HCT116 (cell line): ENCODE results near the gene CNTN5. TPM values are rescaled to one million over a fixed set of nuclear protein-coding genes. Genes with fewer than 3 reads are reported as not detected.

Experiments
- ATAC-seq: fragments of 200-7000 bp; cut with Tn5 transposase; 2 replicates; pipeline ENCODE4 v1.9.1; 2020; ENCODE audit warnings: mild to moderate bottlenecking, moderate library complexity
- BruUV-seq: library from RNA; stranded (reverse); fragments of 400-500 nt; replicated peaks from 2 replicates; lab custom pipeline; 2021; lab: Mats Ljungman, UMichigan
- CTCF ChIA-PET: fragments of 300-600 bp; sonication (Branson Sonifier 250); formaldehyde crosslinking; loops from one replicate; lab custom pipeline; 2021; ENCODE audit warnings: antibody characterized with exemption; lab: Charles Lee
- POLR2A ChIA-PET: fragments of 300-600, 350-600 bp; sonication (Branson Sonifier 250); formaldehyde crosslinking; loops from one replicate; lab custom pipeline; 2021; ENCODE audit warnings: antibody characterized with exemption; lab: Charles Lee
- RAD21 ChIA-PET, 2 experiments: fragments of 300-600 bp; sonication (Branson Sonifier 250); formaldehyde crosslinking; loops; one replicate each; lab custom pipeline; 2023; ENCODE audit warnings: low total read pairs in 2 of 2; ENCODE audit not compliant: uncharacterized antibody in 2 of 2, unreplicated experiment in 2 of 2, low non-redundant PET in 1 of 2; lab: Charles Lee
- DNase-seq: peaks from one replicate; pipeline ENCODE4 v3.0.0-alpha.2; 2010; ENCODE audit warnings: low read depth, low spot score
- H2AFZ ChIP-seq: fragments of 200-600 bp; shearing (Covaris generic), sonication (generic); 2 replicates; pipeline ENCODE4 v1.6.1; 2017; ENCODE audit warnings: low read depth, mixed run types, mixed read lengths, antibody characterized with exemption, low read length; ENCODE audit not compliant: poor library complexity, severe bottlenecking
- H3K27ac ChIP-seq: 2 replicates; pipeline ENCODE4 v1.5.1; 2012; ENCODE audit warnings: low read depth, low read length
- H3K27me3 ChIP-seq: fragments of 200-600 bp; sonication (generic); 2 replicates; pipeline ENCODE4 v1.6.1; 2016; ENCODE audit warnings: mixed run types, low read length, mixed read lengths; ENCODE audit not compliant: insufficient read depth
- H3K36me3 ChIP-seq, 2 experiments: fragments of 200-500 bp in 1 of 2; fragments of 200-600 bp in 1 of 2; sonication (Bioruptor generic) in 1 of 2; sonication (generic) in 1 of 2; 2 replicates each; pipeline versions ENCODE4 v1.5.1 to v1.6.1; 2014 to 2016; ENCODE audit warnings: low read length in 2 of 2, inconsistent platforms in 1 of 2, mixed read lengths in 1 of 2, mixed run types in 1 of 2; ENCODE audit not compliant: insufficient read depth in 2 of 2, control insufficient read depth in 1 of 2
- H3K4me1 ChIP-seq, 2 experiments: fragments of 200-600 bp in 1 of 2; sonication (generic) in 1 of 2; 2 replicates each; pipeline versions ENCODE4 v1.5.1 to v1.6.1; 2012 to 2017; ENCODE audit warnings: low read length in 2 of 2, inconsistent platforms in 1 of 2, mild to moderate bottlenecking in 1 of 2, mixed read lengths in 1 of 2, mixed run types in 1 of 2, moderate library complexity in 1 of 2; ENCODE audit not compliant: insufficient read depth in 2 of 2, control insufficient read depth in 1 of 2
- H3K4me2 ChIP-seq: fragments of 200-600 bp; sonication (generic); 2 replicates; pipeline ENCODE4 v1.6.1; 2017; ENCODE audit warnings: mixed run types, low read length, mixed read lengths
- H3K4me3 ChIP-seq, 2 experiments: fragments of 200-600 bp in 1 of 2; sonication (generic) in 1 of 2; replicated peaks in 1 of 2; 2 replicates each; pipeline ENCODE4 v1.5.1; 2011 to 2016; ENCODE audit warnings: low read length in 2 of 2, control low read depth in 1 of 2, low read depth in 1 of 2, mild to moderate bottlenecking in 1 of 2, mixed read lengths in 1 of 2, mixed run types in 1 of 2
- H3K79me2 ChIP-seq: fragments of 200-600 bp; sonication (generic); 2 replicates; pipeline ENCODE4 v1.6.1; 2017; ENCODE audit warnings: mild to moderate bottlenecking, mixed run types, low read length, moderate library complexity, mixed read lengths; ENCODE audit not compliant: insufficient read depth
- H3K9ac ChIP-seq: fragments of 200-600 bp; sonication (generic); 2 replicates; pipeline ENCODE4 v1.6.1; 2016; ENCODE audit warnings: low read length, mixed read lengths
- H3K9me2 ChIP-seq: fragments of 200-600 bp; sonication (generic), shearing (Covaris generic); 2 replicates; pipeline ENCODE4 v1.6.1; 2017; ENCODE audit warnings: mixed run types, mild to moderate bottlenecking, moderate library complexity; ENCODE audit not compliant: insufficient read depth
- H3K9me3 ChIP-seq, 2 experiments: fragments of 200-500 bp in 1 of 2; fragments of 200-600 bp in 1 of 2; sonication (Bioruptor generic) in 1 of 2; sonication (generic) in 1 of 2; 2 replicates each; pipeline ENCODE4 v1.6.1; 2014 to 2017; ENCODE audit warnings: low read length in 2 of 2, mixed read lengths in 2 of 2, inconsistent platforms in 1 of 2, low read depth in 1 of 2, mild to moderate bottlenecking in 1 of 2, mixed run types in 1 of 2, moderate library complexity in 1 of 2; ENCODE audit not compliant: control insufficient read depth in 1 of 2, insufficient read depth in 1 of 2
- H4K20me1 ChIP-seq: fragments of 200-600 bp; sonication (generic), shearing (Covaris generic); 2 replicates; pipeline ENCODE4 v1.6.1; 2017; ENCODE audit warnings: mixed run types, mild to moderate bottlenecking, moderate library complexity; ENCODE audit not compliant: insufficient read depth
- FOSL1 ChIP-seq: IDR thresholded peaks from 2 replicates; pipeline ENCODE4 v1.6.1; 2012; ENCODE audit warnings: low read depth
- MAX ChIP-seq: IDR thresholded peaks from 2 replicates; pipeline ENCODE4 v1.6.1; 2012
- POLR2AphosphoS5 ChIP-seq: IDR thresholded peaks from 2 replicates; pipeline ENCODE4 v1.6.1; 2011; ENCODE audit warnings: mild to moderate bottlenecking, low read depth, low read length, moderate library complexity
- SRF ChIP-seq: IDR thresholded peaks from 2 replicates; pipeline ENCODE4 v1.6.1; 2012; ENCODE audit warnings: low read depth
- TCF7L2 ChIP-seq: IDR thresholded peaks from 2 replicates; pipeline ENCODE4 v1.7.0; 2011; ENCODE audit warnings: borderline replicate concordance, inconsistent platforms; ENCODE audit not compliant: insufficient read depth, insufficient read length; ENCODE audit errors: extremely low read depth
- intact Hi-C: fragments of 100-400 bp; cut with micrococcal nuclease; formaldehyde crosslinking; loops from 2 replicates; pipeline ENCODE4 v1.10.0; 2022
- total RNA-seq: library from RNA; stranded (reverse); gene quantifications from one replicate; pipeline ENCODE4 v1.2.1, GENCODE V29; 2021; ENCODE audit not compliant: unreplicated experiment
- TF ChIP-seq, protein P1 (sequence below): IDR thresholded peaks from 2 replicates; pipeline ENCODE4 v1.6.1; 2012; ENCODE audit warnings: low read depth
- TF ChIP-seq, protein P2 (sequence below): IDR thresholded peaks from 2 replicates; pipeline ENCODE4 v1.6.1; 2012

The CNTN5 gene
- total RNA-seq, 1 experiment from 2014 or later, result not detected

- Histone ChIP-seq H3K79me2 (no peaks in the 10 kb centered on the region), H3K4me2 (no peak overlapping the region), H3K4me3 (no peak overlapping the region), H3K9ac (no peak overlapping the region)
- RAD21 ChIA-PET, result no interaction called here
- TF ChIP-seq TCF7L2 (no peak), FOSL1 (no peak), SRF (no peak), MAX (no peak), POLR2AphosphoS5 (no peak)
- TF ChIP-seq, protein P1, sequence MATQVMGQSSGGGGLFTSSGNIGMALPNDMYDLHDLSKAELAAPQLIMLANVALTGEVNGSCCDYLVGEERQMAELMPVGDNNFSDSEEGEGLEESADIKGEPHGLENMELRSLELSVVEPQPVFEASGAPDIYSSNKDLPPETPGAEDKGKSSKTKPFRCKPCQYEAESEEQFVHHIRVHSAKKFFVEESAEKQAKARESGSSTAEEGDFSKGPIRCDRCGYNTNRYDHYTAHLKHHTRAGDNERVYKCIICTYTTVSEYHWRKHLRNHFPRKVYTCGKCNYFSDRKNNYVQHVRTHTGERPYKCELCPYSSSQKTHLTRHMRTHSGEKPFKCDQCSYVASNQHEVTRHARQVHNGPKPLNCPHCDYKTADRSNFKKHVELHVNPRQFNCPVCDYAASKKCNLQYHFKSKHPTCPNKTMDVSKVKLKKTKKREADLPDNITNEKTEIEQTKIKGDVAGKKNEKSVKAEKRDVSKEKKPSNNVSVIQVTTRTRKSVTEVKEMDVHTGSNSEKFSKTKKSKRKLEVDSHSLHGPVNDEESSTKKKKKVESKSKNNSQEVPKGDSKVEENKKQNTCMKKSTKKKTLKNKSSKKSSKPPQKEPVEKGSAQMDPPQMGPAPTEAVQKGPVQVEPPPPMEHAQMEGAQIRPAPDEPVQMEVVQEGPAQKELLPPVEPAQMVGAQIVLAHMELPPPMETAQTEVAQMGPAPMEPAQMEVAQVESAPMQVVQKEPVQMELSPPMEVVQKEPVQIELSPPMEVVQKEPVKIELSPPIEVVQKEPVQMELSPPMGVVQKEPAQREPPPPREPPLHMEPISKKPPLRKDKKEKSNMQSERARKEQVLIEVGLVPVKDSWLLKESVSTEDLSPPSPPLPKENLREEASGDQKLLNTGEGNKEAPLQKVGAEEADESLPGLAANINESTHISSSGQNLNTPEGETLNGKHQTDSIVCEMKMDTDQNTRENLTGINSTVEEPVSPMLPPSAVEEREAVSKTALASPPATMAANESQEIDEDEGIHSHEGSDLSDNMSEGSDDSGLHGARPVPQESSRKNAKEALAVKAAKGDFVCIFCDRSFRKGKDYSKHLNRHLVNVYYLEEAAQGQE, result no peak
- TF ChIP-seq, protein P2, sequence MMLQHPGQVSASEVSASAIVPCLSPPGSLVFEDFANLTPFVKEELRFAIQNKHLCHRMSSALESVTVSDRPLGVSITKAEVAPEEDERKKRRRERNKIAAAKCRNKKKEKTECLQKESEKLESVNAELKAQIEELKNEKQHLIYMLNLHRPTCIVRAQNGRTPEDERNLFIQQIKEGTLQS, result no peak
- TF ChIP-seq, all 23 proteins: peak for 0
- no peaks in the 10 kb centered on the region for H3K36me3 ChIP-seq
- no peaks in the 10 kb centered on the region for H3K4me1 ChIP-seq
- no peaks in the 10 kb centered on the region for H3K27me3 ChIP-seq
- no peaks in the 10 kb centered on the region for H3K9me2 ChIP-seq
- H3K9me3 ChIP-seq, result peaks cover 8 to 9% of the 10 kb centered on the region in 2 experiments; a peak in 3 of 4 replicates
- H3K27ac ChIP-seq, result no peak overlapping the region
- CTCF ChIA-PET, result no interaction called here
- DNase-seq, result no peak
- no TSS peak for BruUV-seq
- POLR2A ChIA-PET, result no interaction called here
- no peak for ATAC-seq
- H4K20me1 ChIP-seq, result no peaks in the 10 kb centered on the region
- no peak overlapping the region for H2AFZ ChIP-seq
- intact Hi-C loops, result no loop called here
Measured at GRCh38 chr11:99154277-99154676, 133.5 kb downstream of the CNTN5 start.
